HepG2 (cell line): ENCODE measurements around the gene CCDC142. TPM values are rescaled to one million over a fixed set of nuclear protein-coding genes. Genes with fewer than 3 reads are reported as not detected.

Experiments
- CEBPB ChIP-seq: IDR thresholded peaks from 2 replicates; pipeline ENCODE4 v1.6.1; 2011; ENCODE audit warnings: low read depth, low read length, improper control_type of control experiment, borderline replicate concordance
- ESRRA ChIP-seq: sonication (generic); formaldehyde crosslinking; IDR thresholded peaks from 2 replicates; pipeline ENCODE4 v1.5.1; 2020; ENCODE audit warnings: mild to moderate bottlenecking, low read depth, missing genetic modification reagents
- GATAD1 ChIP-seq: IDR thresholded peaks from 2 replicates; pipeline ENCODE4 v1.6.1; 2016; ENCODE audit warnings: missing genetic modification reagents, missing compliant biosample characterization
- GLI4 ChIP-seq: sonication (generic); formaldehyde crosslinking; IDR thresholded peaks from 2 replicates; pipeline ENCODE4 v1.5.1; 2020; ENCODE audit warnings: missing genetic modification reagents, mild to moderate bottlenecking, moderate library complexity, borderline replicate concordance
- MAFG ChIP-seq: sonication (generic); formaldehyde crosslinking; IDR thresholded peaks from 2 replicates; pipeline ENCODE4 v1.5.1; 2020; ENCODE audit warnings: mild to moderate bottlenecking, missing genetic modification reagents
- ZFP36 ChIP-seq: fragments of 150-350 bp; IDR thresholded peaks from 2 replicates; pipeline ENCODE4 v1.6.1; 2018; ENCODE audit warnings: borderline replicate concordance, low read length, low read depth; ENCODE audit not compliant: partially characterized antibody
- ZNF292 ChIP-seq: sonication (generic); formaldehyde crosslinking; IDR thresholded peaks from 2 replicates; pipeline ENCODE4 v1.8.1; 2022; ENCODE audit warnings: mild to moderate bottlenecking, low read depth, missing genetic modification reagents, borderline replicate concordance
- ZNF362 ChIP-seq: sonication (generic); formaldehyde crosslinking; IDR thresholded peaks from 2 replicates; pipeline ENCODE4 v1.4.0; 2020; ENCODE audit warnings: missing genetic modification reagents, mild to moderate bottlenecking, borderline replicate concordance
- ZNF441 ChIP-seq: sonication (generic); formaldehyde crosslinking; IDR thresholded peaks from 2 replicates; pipeline ENCODE4 v1.7.0; 2021; ENCODE audit warnings: missing genetic modification reagents, borderline replicate concordance
- ZSCAN25 ChIP-seq: sonication (generic); formaldehyde crosslinking; IDR thresholded peaks from 2 replicates; pipeline ENCODE4 v1.8.0; 2022; ENCODE audit warnings: mild to moderate bottlenecking, missing genetic modification reagents
- polyA plus RNA-seq, 8 experiments: library from polyadenylated mRNA; depleted of rRNA in 3 of 8; stranded (reverse) in 7 of 8; unstranded in 1 of 8; fragments of >200 nt; fragmentation: Illumina TruSeq in 4 of 8; extraction: Trizol in 4 of 8; gene quantifications; 2 replicates each; pipeline versions ENCODE4 v1.2.1 to v1.2.3, GENCODE V29; 2011 to 2016; ENCODE audit warnings: low read depth in 4 of 8, missing spikeins in 1 of 8, mixed read lengths in 1 of 8; ENCODE audit not compliant: insufficient read depth in 1 of 8
- total RNA-seq, 5 experiments: library from RNA; depleted of rRNA; stranded (reverse); fragments of >200 nt; fragmentation: Illumina TruSeq; extraction: Trizol; gene quantifications; 2 replicates each; pipeline ENCODE4 v1.2.3, GENCODE V29; 2016; ENCODE audit warnings: low read depth in 1 of 5
- TF ChIP-seq, protein P1 (sequence below): IDR thresholded peaks from 2 replicates; pipeline ENCODE4 v1.6.1; 2016; ENCODE audit warnings: low read depth, missing genetic modification reagents, missing compliant biosample characterization
- TF ChIP-seq, protein P2 (sequence below): sonication (generic); formaldehyde crosslinking; conservative IDR thresholded peaks from 2 replicates; pipeline ENCODE4 v1.4.0; 2020; ENCODE audit warnings: mild to moderate bottlenecking, missing genetic modification reagents, moderate library complexity

CCDC142 gene
- total and polyA plus RNA-seq, 2 of the 13 experiments (the other 11 are each of a cell fraction or from before 2014, with no cell fraction given): 14.7 to 30.4 TPM

DNA sequence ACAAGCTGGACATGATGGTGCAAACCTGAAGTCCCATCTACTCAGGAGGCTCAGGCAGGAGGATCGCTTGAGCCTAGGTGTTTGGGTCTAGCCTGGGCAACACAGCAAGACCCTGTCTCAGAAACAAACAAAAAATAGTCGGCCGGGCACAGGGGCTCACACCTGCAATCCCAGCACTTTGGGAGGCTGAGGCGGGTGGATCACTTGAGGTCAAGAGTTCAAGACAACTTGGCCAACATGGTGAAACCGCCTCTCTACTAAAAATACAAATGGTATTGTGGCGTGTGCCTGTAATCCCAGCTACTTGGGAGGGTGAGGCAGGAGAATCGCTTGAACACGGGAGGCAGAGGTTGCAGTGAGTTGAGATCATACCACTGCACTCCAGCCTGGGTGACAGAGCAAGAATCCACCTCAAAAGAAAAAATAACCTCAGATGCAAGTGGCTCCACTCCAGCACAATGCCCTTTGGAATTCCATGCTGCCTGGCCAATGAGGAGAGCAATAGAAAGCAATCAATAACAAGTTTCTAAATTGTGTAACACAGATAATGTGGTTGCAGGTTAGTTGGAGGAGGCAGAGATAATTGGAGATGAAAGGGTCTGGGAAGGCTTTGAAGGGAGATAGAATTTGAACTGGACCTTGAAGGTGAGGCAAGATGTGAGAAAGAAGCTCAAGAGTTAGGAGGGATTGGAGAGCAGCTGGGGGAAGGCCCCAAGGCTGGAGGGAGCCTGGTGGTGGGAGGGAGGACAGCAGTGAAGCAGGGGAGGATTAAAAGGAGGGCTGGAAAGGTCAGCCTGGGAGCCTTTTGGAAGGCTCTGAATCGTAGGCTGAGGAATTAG, 6.1 kb upstream of the CCDC142 start (continued):
- TF ChIP-seq, protein P1, sequence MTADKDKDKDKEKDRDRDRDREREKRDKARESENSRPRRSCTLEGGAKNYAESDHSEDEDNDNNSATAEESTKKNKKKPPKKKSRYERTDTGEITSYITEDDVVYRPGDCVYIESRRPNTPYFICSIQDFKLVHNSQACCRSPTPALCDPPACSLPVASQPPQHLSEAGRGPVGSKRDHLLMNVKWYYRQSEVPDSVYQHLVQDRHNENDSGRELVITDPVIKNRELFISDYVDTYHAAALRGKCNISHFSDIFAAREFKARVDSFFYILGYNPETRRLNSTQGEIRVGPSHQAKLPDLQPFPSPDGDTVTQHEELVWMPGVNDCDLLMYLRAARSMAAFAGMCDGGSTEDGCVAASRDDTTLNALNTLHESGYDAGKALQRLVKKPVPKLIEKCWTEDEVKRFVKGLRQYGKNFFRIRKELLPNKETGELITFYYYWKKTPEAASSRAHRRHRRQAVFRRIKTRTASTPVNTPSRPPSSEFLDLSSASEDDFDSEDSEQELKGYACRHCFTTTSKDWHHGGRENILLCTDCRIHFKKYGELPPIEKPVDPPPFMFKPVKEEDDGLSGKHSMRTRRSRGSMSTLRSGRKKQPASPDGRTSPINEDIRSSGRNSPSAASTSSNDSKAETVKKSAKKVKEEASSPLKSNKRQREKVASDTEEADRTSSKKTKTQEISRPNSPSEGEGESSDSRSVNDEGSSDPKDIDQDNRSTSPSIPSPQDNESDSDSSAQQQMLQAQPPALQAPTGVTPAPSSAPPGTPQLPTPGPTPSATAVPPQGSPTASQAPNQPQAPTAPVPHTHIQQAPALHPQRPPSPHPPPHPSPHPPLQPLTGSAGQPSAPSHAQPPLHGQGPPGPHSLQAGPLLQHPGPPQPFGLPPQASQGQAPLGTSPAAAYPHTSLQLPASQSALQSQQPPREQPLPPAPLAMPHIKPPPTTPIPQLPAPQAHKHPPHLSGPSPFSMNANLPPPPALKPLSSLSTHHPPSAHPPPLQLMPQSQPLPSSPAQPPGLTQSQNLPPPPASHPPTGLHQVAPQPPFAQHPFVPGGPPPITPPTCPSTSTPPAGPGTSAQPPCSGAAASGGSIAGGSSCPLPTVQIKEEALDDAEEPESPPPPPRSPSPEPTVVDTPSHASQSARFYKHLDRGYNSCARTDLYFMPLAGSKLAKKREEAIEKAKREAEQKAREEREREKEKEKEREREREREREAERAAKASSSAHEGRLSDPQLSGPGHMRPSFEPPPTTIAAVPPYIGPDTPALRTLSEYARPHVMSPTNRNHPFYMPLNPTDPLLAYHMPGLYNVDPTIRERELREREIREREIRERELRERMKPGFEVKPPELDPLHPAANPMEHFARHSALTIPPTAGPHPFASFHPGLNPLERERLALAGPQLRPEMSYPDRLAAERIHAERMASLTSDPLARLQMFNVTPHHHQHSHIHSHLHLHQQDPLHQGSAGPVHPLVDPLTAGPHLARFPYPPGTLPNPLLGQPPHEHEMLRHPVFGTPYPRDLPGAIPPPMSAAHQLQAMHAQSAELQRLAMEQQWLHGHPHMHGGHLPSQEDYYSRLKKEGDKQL (CRISPR knock-in tag): 0 out of 2 replicates have a peak, but pooled peaks have one; percentile 73
- peak; percentile 66; the same call in 1 of the 2 replicates for TF ChIP-seq ZNF362 (CRISPR knock-in tag)
- peak; percentile 20; the same call in 1 of the 2 replicates for TF ChIP-seq GATAD1 (CRISPR knock-in tag)
- TF ChIP-seq ZNF292 (CRISPR knock-in tag): peak; percentile 82; the same call in 1 of the 2 replicates
- peak; percentile 95 for TF ChIP-seq CEBPB
- TF ChIP-seq MAFG (CRISPR knock-in tag): no peak
- peak; percentile 100 for TF ChIP-seq ZNF441 (CRISPR knock-in tag)
- TF ChIP-seq ESRRA (CRISPR knock-in tag): peak; percentile 72; the same call in 1 of the 2 replicates
- no peak for TF ChIP-seq ZFP36
- peak; percentile 79 for TF ChIP-seq ZSCAN25 (CRISPR knock-in tag)
- 0 out of 2 replicates have a peak, but pooled peaks have one; percentile 51 for TF ChIP-seq GLI4 (CRISPR knock-in tag)
- TF ChIP-seq, protein P2, sequence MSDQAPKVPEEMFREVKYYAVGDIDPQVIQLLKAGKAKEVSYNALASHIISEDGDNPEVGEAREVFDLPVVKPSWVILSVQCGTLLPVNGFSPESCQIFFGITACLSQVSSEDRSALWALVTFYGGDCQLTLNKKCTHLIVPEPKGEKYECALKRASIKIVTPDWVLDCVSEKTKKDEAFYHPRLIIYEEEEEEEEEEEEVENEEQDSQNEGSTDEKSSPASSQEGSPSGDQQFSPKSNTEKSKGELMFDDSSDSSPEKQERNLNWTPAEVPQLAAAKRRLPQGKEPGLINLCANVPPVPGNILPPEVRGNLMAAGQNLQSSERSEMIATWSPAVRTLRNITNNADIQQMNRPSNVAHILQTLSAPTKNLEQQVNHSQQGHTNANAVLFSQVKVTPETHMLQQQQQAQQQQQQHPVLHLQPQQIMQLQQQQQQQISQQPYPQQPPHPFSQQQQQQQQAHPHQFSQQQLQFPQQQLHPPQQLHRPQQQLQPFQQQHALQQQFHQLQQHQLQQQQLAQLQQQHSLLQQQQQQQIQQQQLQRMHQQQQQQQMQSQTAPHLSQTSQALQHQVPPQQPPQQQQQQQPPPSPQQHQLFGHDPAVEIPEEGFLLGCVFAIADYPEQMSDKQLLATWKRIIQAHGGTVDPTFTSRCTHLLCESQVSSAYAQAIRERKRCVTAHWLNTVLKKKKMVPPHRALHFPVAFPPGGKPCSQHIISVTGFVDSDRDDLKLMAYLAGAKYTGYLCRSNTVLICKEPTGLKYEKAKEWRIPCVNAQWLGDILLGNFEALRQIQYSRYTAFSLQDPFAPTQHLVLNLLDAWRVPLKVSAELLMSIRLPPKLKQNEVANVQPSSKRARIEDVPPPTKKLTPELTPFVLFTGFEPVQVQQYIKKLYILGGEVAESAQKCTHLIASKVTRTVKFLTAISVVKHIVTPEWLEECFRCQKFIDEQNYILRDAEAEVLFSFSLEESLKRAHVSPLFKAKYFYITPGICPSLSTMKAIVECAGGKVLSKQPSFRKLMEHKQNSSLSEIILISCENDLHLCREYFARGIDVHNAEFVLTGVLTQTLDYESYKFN (CRISPR knock-in tag): peak; percentile 97
